NT2/D1 (cell line): ENCODE measurements around the gene FBXO46.

Experiments used
- DNase-seq: peaks from one replicate; pipeline ENCODE4 v3.0.0-alpha.2; 2011; ENCODE audit warnings: low read depth, low spot score
- H3K27me3 ChIP-seq: 2 replicates; pipeline ENCODE4 v1.6.0; 2011; ENCODE audit warnings: mild to moderate bottlenecking; ENCODE audit not compliant: insufficient read length, insufficient read depth
- H3K36me3 ChIP-seq: 2 replicates; pipeline ENCODE4 v1.6.1; 2011; ENCODE audit warnings: mild to moderate bottlenecking, low read length, mixed read lengths; ENCODE audit not compliant: insufficient read depth, insufficient read length
- H3K4me1 ChIP-seq: 2 replicates; pipeline ENCODE4 v1.5.1; 2011; ENCODE audit not compliant: insufficient read depth, insufficient read length
- H3K4me3 ChIP-seq: 2 replicates; pipeline ENCODE4 v1.5.1; 2011; ENCODE audit warnings: low read depth; ENCODE audit not compliant: insufficient read length
- H3K9ac ChIP-seq: 2 replicates; pipeline ENCODE4 v1.6.0; 2011; ENCODE audit warnings: low read depth; ENCODE audit not compliant: insufficient read length
- H3K9me3 ChIP-seq: 2 replicates; pipeline ENCODE4 v1.5.1; 2011; ENCODE audit warnings: mild to moderate bottlenecking, low read length; ENCODE audit not compliant: insufficient read depth
- SUZ12 ChIP-seq: IDR thresholded peaks from 2 replicates; pipeline ENCODE4 v1.6.1; 2011; ENCODE audit not compliant: insufficient read length, insufficient read depth; ENCODE audit errors: extremely low read depth
- YY1 ChIP-seq: IDR thresholded peaks from 2 replicates; pipeline ENCODE4 v1.6.1; 2011; ENCODE audit not compliant: insufficient read length, insufficient read depth
- ZNF274 ChIP-seq: IDR thresholded peaks from 2 replicates; pipeline ENCODE4 v1.6.1; 2011; ENCODE audit warnings: mild to moderate bottlenecking, low read depth, low read length

FBXO46 gene

GRCh38 chr19:45764945-45765701 is 34.4 kb upstream of the FBXO46 start:
- no peak for TF ChIP-seq SUZ12
- no peak for TF ChIP-seq YY1
- no peak for TF ChIP-seq ZNF274
- no peak overlapping the region for H3K4me3 ChIP-seq
- H3K27me3 ChIP-seq, result peaks cover 3% of the 10 kb centered on the region
- no peak for DNase-seq
- no peaks in the 10 kb centered on the region for H3K9me3 ChIP-seq
- H3K36me3 ChIP-seq, result peaks cover 8% of the 10 kb centered on the region
- H3K4me1 ChIP-seq, result peaks cover 15% of the 10 kb centered on the region
- H3K9ac ChIP-seq, result peak overlapping the region; percentile 61

- TF ChIP-seq SUZ12 (no peak), ZNF274 (no peak), YY1 (no peak)
- H3K9ac ChIP-seq, result no peak overlapping the region
- no peak for DNase-seq
- no peaks in the 10 kb centered on the region for H3K9me3 ChIP-seq
- H3K27me3 ChIP-seq, result peaks cover 3% of the 10 kb centered on the region
- no peak overlapping the region for H3K4me3 ChIP-seq
- peaks cover 15% of the 10 kb centered on the region for H3K4me1 ChIP-seq
- peaks cover 8% of the 10 kb centered on the region for H3K36me3 ChIP-seq
These were observed 33.8 kb upstream of the FBXO46 start for GRCh38 chr19:45764475-45764874.

GRCh38 chr19:45763691-45764294 is 33.1 kb upstream of the FBXO46 start:
- TF ChIP-seq SUZ12 (no peak), YY1 (no peak), ZNF274 (no peak)
- Histone ChIP-seq H3K9me3 (no peaks in the 10 kb centered on the region), H3K4me1 (peaks cover 15% of the 10 kb centered on the region), H3K9ac (peak overlapping the region; percentile 17), H3K36me3 (peaks cover 8% of the 10 kb centered on the region), H3K27me3 (peaks cover 3% of the 10 kb centered on the region), H3K4me3 (no peak overlapping the region)
- DNase-seq, result no peak

GRCh38 chr19:45762870-45763631 is 32.4 kb upstream of the FBXO46 start:
- no peak overlapping the region for H3K9ac ChIP-seq

GRCh38 chr19:45761714-45762113 is 31.0 kb upstream of the FBXO46 start:
- DNase-seq, result no peak
- peaks cover 13% of the 10 kb centered on the region for H3K4me1 ChIP-seq
- H3K9ac ChIP-seq, result peak overlapping the region; percentile 8
- H3K36me3 ChIP-seq, result peaks cover 8% of the 10 kb centered on the region
- H3K27me3 ChIP-seq, result peaks cover 3% of the 10 kb centered on the region
- no peak overlapping the region for H3K4me3 ChIP-seq
- H3K9me3 ChIP-seq, result no peaks in the 10 kb centered on the region
- TF ChIP-seq ZNF274, result no peak
- no peak for TF ChIP-seq YY1
- TF ChIP-seq SUZ12, result no peak

More at GRCh38 chr19:45762870-45763631, 32.4 kb upstream of the FBXO46 start:
- peaks cover 15% of the 10 kb centered on the region for H3K4me1 ChIP-seq
- DNase-seq, result no peak
- H3K36me3 ChIP-seq, result peaks cover 8% of the 10 kb centered on the region
- no peak overlapping the region for H3K4me3 ChIP-seq
- TF ChIP-seq ZNF274 (no peak), YY1 (no peak), SUZ12 (no peak)
- peaks cover 3% of the 10 kb centered on the region for H3K27me3 ChIP-seq
- no peaks in the 10 kb centered on the region for H3K9me3 ChIP-seq

GRCh38 chr19:45758921-45759320 is 28.2 kb upstream of the FBXO46 start:
- no peak for TF ChIP-seq ZNF274
- TF ChIP-seq SUZ12, result no peak
- TF ChIP-seq YY1, result no peak
- peaks cover 3% of the 10 kb centered on the region for H3K27me3 ChIP-seq
- H3K4me3 ChIP-seq, result no peak overlapping the region
- H3K9ac ChIP-seq, result peak overlapping the region; percentile 21
- no peaks in the 10 kb centered on the region for H3K9me3 ChIP-seq
- H3K36me3 ChIP-seq, result no peaks in the 10 kb centered on the region
- DNase-seq, result no peak
- H3K4me1 ChIP-seq, result peaks cover 4% of the 10 kb centered on the region

GRCh38 chr19:45757695-45758094 is 27.0 kb upstream of the FBXO46 start:
- TF ChIP-seq YY1, result no peak
- TF ChIP-seq ZNF274, result no peak
- TF ChIP-seq SUZ12, result no peak
- Histone ChIP-seq H3K27me3 (peaks cover 3% of the 10 kb centered on the region), H3K36me3 (no peaks in the 10 kb centered on the region), H3K4me3 (no peak overlapping the region), H3K9me3 (no peaks in the 10 kb centered on the region), H3K9ac (no peak overlapping the region), H3K4me1 (peaks cover 2% of the 10 kb centered on the region)
- DNase-seq, result no peak
